T-helper 2 cell treated with Interferon-gamma antibody and Interleukin-4, amounts not matched to agents 5 μg/mL and 100 μg/mL, for 36 hours (primary cell): ENCODE results near the gene KRT15.

Experiments
- DNase-seq: peaks from one replicate; pipeline ENCODE4 v3.0.0; 2021; ENCODE audit warnings: low spot score
- H3K27ac Mint-ChIP-seq: one replicate; pipeline ENCODE4 v1.8.0; 2021; ENCODE audit warnings: mild to moderate bottlenecking, mixed read lengths
- H3K27me3 Mint-ChIP-seq: one replicate; pipeline ENCODE4 v1.8.0; 2021; ENCODE audit warnings: low read depth, mixed read lengths
- H3K36me3 Mint-ChIP-seq: one replicate; pipeline ENCODE4 v1.8.0; 2021; ENCODE audit warnings: low read depth, mixed read lengths
- H3K4me1 Mint-ChIP-seq: one replicate; pipeline ENCODE4 v1.8.0; 2021; ENCODE audit warnings: low read depth, mixed read lengths
- H3K4me3 Mint-ChIP-seq: one replicate; pipeline ENCODE4 v1.8.0; 2022; ENCODE audit warnings: mild to moderate bottlenecking, moderate library complexity, mixed read lengths
- H3K9me3 Mint-ChIP-seq: one replicate; pipeline ENCODE4 v1.8.0; 2021; ENCODE audit warnings: mixed read lengths

KRT15 gene

DNA sequence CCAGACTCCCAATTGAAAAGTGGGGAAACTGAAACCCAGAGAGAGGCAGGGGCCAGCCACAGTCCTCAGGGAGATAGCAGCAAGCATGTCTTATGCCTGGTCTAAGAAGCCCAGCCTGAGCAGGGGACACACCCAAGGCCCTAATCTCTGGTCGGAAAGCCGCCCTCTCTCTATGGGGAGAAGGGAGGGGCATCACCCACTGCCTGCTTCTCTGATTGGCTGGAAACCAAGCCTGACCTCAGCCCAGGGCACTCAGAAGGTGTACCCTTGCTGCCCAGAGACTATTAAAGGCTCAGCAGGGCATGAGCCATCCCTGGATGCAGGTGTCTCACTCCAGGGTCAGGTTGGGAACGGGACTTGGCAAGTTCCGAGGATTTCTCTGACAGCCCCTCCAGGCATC is 7.6 kb downstream of the KRT15 start:
- H3K4me3 Mint-ChIP-seq: no peak overlapping the region
- no peaks in the 10 kb centered on the region for H3K4me1 Mint-ChIP-seq
- peaks cover 4% of the 10 kb centered on the region for H3K27me3 Mint-ChIP-seq
- no peaks in the 10 kb centered on the region for H3K9me3 Mint-ChIP-seq
- no peak overlapping the region for H3K27ac Mint-ChIP-seq
- DNase-seq: no peak
- no peaks in the 10 kb centered on the region for H3K36me3 Mint-ChIP-seq

DNA sequence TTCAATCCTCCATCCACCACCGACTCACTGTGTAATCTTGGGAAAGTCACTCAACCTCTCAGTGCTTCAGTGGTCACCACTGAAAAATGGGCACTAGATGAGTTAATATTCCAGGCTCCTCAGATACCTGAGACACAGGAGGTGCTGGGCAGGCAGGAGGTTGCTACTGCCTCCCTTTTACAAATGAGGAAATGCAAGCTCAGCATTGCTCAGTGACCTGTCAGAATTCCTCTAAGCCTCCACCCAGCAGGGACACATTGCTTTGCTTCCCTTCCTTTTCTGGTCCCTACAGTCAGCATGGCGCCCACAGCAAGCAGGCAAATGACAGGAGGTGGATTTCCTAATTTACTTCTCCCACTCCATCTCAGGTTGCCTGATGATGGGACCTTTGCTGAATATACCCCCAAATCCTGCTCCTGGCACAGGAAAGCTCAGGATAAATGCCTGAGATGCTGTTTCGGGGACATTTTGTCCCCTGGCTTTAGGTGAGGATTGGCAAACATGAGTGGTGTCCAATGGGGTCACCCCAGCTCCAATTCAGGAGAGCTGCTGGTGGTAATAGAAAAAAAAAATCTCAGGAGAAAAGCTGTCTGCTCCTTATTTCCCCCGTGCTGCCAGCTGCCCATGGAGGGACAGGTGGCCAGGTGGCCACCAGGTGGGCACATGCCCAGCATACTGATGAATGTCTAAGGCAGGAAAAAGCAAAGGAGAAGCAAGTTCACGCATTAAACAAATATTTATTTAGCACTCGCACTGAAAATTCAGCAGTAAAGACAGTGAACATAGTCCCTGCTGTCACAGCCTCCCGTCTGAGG is 8.2 kb downstream of the KRT15 start:
- Mint-ChIP-seq H3K9me3 (no peaks in the 10 kb centered on the region), H3K27me3 (peaks cover 4% of the 10 kb centered on the region), H3K4me1 (no peaks in the 10 kb centered on the region), H3K4me3 (no peak overlapping the region), H3K36me3 (no peaks in the 10 kb centered on the region), H3K27ac (no peak overlapping the region)
- no peak for DNase-seq

DNA sequence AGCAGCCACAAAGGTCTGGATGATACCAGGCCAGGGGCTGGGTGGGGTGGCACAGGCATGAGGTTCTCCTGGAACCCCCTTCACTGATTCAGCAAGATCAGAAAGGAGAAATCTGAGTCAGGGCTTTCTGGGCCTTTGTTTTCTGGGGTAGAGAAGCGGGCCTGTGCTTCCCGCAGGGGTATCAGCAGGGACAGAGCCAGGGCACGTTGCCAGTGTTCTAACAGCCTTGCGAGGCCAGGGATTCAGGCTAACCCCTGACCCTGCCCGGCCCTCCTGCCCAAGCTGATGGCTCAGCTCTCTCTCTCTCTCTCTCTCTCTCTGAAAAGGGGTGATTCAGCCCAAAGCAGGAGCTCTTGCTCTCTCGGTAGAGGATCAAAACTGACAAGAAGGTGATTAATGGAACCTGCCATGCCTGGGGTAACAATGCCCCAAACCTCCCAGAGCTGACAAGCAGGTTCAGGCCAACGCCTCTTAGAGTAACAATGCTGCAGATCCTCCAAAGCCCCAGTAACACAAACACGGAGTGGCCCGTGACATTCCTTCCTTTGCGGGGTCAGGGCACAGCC is 11.3 kb downstream of the KRT15 start:
- no peak overlapping the region for H3K27ac Mint-ChIP-seq
- no peaks in the 10 kb centered on the region for H3K4me1 Mint-ChIP-seq
- H3K36me3 Mint-ChIP-seq: no peaks in the 10 kb centered on the region
- peaks cover 3% of the 10 kb centered on the region for H3K27me3 Mint-ChIP-seq
- no peak overlapping the region for H3K4me3 Mint-ChIP-seq
- DNase-seq: no peak
- no peaks in the 10 kb centered on the region for H3K9me3 Mint-ChIP-seq

DNA sequence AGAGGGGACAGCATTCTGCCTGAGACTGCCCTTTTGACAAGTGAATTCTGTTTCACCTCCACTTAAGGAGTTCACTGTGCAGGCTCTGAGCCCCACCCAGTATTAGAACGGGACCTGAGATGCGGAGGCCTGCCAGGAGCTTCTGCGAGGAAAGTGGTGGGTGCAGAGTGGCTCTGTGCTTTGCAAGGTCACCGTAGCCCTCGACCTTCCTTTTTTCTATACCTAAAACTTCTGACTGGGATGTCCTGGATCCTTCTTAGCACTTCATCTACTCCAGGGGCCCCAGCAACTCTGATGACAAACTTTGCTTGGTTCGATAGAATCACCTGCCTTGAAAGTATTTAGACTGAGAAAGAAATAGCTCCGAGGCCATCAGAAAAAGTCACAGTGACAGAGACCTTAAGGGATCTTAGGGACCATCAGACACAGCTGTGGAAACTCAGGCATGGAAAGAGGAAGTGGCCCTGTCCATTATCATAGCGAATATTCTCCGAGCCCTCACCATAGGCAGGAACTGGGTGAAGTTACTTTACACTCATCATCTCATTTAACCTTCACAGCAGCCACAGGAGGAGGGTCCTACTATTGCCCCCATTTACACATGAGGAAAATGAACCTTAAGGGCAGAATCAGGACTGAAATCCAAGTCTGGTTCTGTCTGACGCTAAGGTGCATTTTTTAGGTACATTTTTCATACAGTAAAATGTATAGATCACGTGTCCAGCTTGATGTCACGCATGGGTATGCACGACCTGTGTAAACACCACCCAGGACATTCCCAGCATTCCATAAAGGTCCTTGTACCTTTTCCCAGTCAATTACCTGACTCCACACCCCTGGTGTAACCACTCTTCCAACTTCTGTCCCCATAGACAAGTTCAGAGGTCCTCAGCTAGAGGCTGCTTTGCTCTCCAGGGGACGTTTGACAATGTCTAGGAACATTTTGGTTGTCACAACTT is 12.6 kb downstream of the KRT15 start:
- no peaks in the 10 kb centered on the region for H3K9me3 Mint-ChIP-seq
- no peaks in the 10 kb centered on the region for H3K36me3 Mint-ChIP-seq
- no peak for DNase-seq
- H3K4me3 Mint-ChIP-seq: no peak overlapping the region
- no peaks in the 10 kb centered on the region for H3K27me3 Mint-ChIP-seq
- H3K4me1 Mint-ChIP-seq: no peaks in the 10 kb centered on the region
- no peak overlapping the region for H3K27ac Mint-ChIP-seq

DNA sequence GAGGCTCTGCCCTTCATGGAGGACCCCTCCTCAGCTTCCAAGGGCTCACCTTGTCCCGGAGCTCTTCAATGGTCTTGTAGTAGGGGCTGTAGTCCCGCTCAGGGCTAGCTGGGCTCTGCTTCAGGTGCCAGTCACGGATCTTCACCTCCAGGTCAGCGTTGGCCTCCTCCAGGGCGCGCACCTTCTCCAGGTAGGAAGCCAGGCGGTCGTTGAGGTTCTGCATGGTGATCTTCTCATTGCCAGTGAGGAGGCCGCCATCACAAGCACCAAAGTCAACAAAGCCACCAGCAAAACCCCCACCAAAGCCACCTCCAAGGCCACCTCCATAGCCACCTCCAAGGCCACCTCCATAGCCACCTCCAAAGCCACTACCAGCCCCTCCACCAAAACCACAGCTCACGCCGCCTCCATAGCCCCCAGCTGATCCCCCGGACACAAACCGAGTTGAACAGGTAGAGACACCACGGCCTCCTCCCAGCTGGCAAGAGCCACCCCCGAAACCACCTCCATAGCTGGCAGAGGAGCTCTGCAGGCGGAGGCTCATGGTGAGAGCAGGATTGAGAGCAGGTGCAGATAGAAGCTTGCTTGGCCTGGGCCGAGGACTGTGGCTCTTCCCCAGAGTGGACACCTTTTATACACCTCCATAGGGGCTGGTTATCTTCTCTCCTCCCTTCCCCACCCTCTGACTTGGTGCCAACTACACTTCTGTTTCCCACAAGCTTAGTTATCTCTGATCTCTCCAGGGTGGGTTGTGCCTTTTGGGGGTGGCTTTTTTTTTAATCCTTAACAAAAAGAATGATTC is 13.5 kb downstream of the KRT15 start, which contains the start of gene KRT13:
Gene KRT13 (minus strand): TSS at position 606 of the 802 bp plus-strand sequence. CDS start 62 bp downstream, at position 544.
- Mint-ChIP-seq H3K4me3 (no peak within 1 kb of the TSS), H3K4me1 (no peaks in the 10 kb centered on the region), H3K9me3 (no peaks in the 10 kb centered on the region), H3K27me3 (no peaks in the 10 kb centered on the region), H3K27ac (no peak within 1 kb of the TSS), H3K36me3 (no peaks in the 10 kb centered on the region)
- DNase-seq: no peak

DNA sequence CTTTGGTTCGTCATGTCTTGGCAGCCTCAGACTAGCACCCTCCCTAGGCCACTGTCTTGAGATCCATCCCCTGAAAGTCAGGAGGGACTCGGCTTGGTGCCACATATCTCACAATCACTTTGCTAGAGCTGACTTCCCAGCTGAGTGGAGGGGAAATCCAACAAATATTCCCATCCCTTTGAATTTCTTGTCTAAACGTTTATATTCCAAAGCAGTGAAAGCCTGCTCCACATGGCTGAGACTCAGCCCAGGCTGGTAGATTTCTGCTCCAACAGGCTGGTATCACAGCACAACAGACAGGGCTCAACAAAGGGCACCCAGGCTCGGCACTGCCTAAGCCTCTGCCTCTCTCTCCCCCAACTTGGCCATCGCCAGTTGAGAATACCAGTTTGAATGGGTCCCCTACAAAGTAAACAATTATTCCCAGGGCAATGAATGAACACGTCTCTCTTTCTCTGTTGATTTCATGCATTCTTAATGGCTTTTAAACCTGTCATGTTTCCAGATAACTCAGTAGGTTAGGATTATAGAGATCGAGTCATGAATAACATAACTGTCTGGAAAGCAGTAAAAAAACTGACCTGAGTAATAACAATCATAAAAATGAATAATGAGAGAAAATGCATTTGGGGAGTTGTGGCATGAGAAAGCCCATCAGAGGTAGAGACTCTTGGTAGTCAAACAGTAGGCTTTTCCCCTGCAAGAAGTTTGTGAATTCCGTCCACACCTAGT is 14.3 kb downstream of the KRT15 start:
- H3K4me3 Mint-ChIP-seq: no peak overlapping the region
- no peaks in the 10 kb centered on the region for H3K9me3 Mint-ChIP-seq
- no peak for DNase-seq
- H3K27ac Mint-ChIP-seq: no peak overlapping the region
- no peaks in the 10 kb centered on the region for H3K36me3 Mint-ChIP-seq
- H3K27me3 Mint-ChIP-seq: no peaks in the 10 kb centered on the region
- peaks cover 2% of the 10 kb centered on the region for H3K4me1 Mint-ChIP-seq

DNA sequence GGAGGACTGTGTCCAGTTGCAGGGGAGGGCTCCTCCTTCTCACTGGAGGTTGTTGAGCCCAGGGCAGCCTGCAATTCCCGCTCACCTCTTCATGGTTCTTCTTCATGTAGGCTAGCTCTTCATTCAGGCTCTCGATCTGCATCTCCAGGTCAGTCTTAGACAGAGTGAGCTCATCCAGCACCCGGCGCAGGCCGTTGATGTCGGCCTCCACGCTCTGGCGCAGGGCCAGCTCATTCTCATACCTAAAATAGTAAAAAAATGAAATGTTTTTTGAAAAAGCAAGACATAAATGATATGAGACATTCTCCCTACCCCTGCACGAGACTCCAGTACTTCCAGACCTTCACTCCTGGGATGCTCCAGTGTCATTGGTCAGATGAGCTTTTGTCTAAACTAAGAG is 15.5 kb downstream of the KRT15 start:
- Mint-ChIP-seq H3K36me3 (no peaks in the 10 kb centered on the region), H3K27ac (no peak overlapping the region), H3K4me3 (no peak overlapping the region), H3K9me3 (no peaks in the 10 kb centered on the region), H3K27me3 (no peaks in the 10 kb centered on the region), H3K4me1 (peaks cover 2% of the 10 kb centered on the region)
- DNase-seq: no peak

DNA sequence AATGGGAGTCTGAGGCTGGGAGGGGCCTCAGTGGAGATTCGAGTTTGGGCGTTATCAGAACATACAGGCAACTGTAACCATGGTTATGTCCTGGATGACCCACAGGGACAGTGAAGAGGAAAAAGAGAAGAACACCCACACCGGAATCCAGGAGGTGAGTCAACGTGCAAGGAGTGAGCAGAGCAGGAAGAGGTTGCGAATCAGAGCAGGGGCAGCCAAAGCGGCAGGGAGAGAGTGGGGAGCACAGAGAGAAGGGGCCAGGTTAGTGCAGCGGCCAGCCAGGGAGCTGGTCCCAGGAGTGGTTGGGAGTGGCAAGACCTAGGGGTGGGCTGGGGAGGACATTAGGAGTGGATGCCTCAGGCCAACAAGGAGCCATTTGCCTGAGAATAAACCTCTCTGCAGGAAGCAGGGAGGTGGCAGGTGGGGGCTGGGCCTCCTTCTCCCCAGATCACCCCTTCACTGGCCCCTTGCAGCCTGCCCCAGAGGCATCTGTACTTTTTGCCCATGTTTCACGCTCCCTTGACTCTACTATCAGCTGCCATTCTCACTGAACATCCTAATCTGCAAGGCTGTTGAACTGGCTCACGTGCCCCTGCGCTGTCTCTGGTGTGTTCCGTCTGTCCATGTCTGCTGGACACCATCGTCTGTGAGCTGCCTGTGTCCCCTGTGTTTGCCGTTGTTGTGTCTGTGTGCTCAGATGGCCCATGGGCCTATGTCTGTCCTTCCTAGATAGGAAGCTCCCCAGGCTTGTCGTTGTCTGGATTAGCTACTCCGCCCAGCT is 18.4 kb downstream of the KRT15 start:
- Mint-ChIP-seq H3K4me1 (peaks cover 10% of the 10 kb centered on the region), H3K36me3 (no peaks in the 10 kb centered on the region), H3K9me3 (no peaks in the 10 kb centered on the region), H3K27me3 (no peaks in the 10 kb centered on the region), H3K27ac (no peak overlapping the region), H3K4me3 (no peak overlapping the region)
- no peak for DNase-seq

DNA sequence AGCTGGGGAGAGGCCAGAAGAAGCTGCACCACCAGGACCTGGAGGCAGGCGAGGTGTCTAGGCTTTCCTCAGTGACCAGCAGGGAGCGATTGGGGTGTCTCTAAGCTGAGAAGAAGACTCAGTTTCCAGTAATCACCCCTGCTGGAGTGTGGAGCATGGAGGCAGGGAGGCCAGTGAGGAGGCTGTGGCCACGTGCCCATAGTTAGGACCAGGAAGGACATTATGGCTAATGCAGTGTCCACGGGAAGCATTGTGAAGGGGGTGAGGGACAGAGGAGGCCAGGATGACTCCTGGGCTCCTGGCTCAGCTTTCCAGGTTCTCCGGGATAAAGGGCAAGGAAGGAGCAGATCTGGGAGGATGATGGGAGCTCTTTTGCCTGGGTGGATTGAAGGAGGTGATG is 19.0 kb downstream of the KRT15 start:
- no peaks in the 10 kb centered on the region for H3K9me3 Mint-ChIP-seq
- no peak for DNase-seq
- H3K4me1 Mint-ChIP-seq: peaks cover 10% of the 10 kb centered on the region
- no peak overlapping the region for H3K4me3 Mint-ChIP-seq
- no peak overlapping the region for H3K27ac Mint-ChIP-seq
- no peaks in the 10 kb centered on the region for H3K36me3 Mint-ChIP-seq
- H3K27me3 Mint-ChIP-seq: no peaks in the 10 kb centered on the region

DNA sequence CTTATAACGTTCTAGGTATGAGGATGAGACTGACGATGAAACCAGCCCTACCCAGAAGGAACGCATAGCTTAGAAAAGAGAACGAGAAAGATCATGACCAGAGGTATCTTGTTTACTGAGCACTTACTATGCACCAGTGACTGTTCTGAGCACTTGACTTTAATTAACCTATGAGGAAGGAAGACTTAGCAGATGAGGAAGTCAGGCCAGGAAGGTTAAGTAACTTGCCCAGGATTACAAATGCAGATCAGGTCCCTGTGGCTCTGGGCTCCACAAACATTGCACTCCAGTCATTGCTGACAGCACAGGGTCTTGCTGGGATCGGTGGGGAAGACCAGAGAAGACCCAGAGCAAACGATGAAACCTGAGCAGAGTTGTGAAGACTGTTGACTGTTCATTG is 20.4 kb downstream of the KRT15 start:
- Mint-ChIP-seq H3K27me3 (no peaks in the 10 kb centered on the region), H3K27ac (no peak overlapping the region), H3K4me3 (no peak overlapping the region), H3K36me3 (no peaks in the 10 kb centered on the region), H3K9me3 (no peaks in the 10 kb centered on the region), H3K4me1 (peaks cover 10% of the 10 kb centered on the region)
- DNase-seq: no peak

DNA sequence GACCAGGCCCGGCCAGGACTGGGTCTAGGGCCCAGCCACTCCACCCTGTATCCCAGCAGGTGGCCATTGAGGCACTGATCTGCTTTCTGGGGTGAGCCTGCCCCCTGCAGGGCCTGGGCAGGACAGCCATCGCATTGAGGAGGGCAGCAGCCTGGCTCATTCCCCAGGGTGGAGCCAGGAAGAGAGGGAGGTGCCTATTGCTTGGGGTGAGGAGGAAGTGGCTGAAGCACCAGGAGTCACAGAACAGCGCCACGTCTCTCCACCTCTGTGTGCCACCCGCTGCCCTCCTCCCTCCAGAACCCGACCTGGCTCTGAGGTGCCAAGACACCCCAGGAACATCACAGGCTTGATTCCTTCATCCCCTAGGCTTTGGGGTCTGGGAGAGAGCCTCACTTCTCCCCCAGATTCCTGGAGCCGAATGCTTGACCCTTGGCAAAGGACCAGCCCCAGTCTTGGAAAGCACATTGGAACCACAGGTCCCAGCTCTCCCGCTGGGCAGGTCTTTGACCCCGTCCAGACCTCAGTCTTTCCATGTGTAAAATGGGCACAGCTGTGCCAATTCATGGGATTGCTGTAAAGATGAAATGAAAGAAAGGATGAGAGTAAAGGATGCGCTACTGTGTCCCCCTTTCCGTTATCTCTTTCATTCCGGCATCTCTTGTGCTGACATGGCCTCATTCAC is 21.7 kb downstream of the KRT15 start:
- H3K4me3 Mint-ChIP-seq: no peak overlapping the region
- H3K4me1 Mint-ChIP-seq: peaks cover 10% of the 10 kb centered on the region
- H3K27me3 Mint-ChIP-seq: no peaks in the 10 kb centered on the region
- DNase-seq: peak; percentile 72
- H3K9me3 Mint-ChIP-seq: no peaks in the 10 kb centered on the region
- no peaks in the 10 kb centered on the region for H3K36me3 Mint-ChIP-seq
- H3K27ac Mint-ChIP-seq: peak overlapping the region; percentile 53

DNA sequence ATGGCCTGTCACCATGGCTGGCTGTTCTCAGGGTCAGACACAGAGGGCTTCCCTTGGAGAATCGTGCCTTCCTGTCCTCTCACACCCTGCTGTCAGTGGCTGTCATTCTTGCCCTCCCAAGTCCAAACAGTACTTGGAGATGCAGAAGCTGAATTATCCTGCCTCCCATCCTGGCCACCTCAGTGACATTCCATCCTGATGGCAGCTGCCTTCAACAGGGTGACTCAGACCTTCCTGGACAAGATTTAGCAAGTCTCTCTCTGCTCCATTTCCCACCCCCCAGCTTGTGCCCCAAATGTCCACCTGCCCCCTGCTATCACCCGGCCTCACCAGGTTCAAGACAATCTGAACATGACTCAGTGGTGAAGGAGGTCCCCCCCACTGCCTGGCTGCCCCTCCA is 24.2 kb downstream of the KRT15 start:
- H3K4me1 Mint-ChIP-seq: peaks cover 9% of the 10 kb centered on the region
- no peak for DNase-seq
- no peak overlapping the region for H3K27ac Mint-ChIP-seq
- no peaks in the 10 kb centered on the region for H3K27me3 Mint-ChIP-seq
- no peaks in the 10 kb centered on the region for H3K36me3 Mint-ChIP-seq
- H3K9me3 Mint-ChIP-seq: no peaks in the 10 kb centered on the region
- no peak overlapping the region for H3K4me3 Mint-ChIP-seq
